ENCODE results near the gene BCAR3.
"Not testable (repeated sequence)": the region's sequence is repeated elsewhere in the genome, so short reads cannot be mapped to it uniquely, and the experiment has no call there.

The BCAR3 gene

DNA sequence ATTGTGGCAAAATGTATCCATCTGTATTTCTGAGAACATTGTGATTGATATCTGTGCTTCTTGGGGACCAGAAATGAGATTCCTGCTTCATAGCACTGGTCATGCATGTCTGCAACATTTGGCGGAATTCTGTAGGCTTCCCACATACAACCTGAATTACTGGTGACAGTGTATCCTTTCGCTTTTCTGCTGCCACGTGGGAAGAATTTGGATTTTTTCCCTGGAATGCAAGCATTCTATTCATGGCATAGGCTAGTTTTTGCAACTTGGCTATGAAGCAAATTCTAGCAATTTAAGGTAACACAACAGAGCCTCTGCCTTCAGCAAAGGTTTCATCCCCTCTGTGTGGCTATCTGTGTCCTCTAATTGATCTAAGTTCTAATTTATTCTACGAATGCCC lies 85.9 kb downstream of the BCAR3 start:
- no peak for DNase-seq (ENCODE audit: low spot score)

DNA sequence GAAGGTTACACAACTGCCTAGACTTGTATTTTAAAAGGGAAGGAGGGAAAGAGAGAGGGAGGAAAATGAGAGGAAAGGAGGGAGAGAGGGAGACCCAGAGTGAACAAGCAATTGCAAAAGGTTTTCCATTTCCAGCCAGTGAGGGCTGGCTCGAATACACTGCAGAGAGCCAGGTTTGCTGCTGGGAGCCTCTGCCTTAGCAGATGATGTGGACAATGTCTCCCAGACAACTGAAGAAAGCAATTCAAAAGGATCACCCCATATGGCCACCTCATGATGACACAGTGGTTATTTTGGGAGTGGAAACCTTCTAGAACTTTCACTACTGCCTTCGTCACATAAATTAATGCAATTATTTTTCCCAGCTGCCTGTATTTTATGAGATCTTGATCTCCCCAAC lies 86.4 kb downstream of the BCAR3 start:
- DNase-seq (ENCODE audit: low spot score) = no peak

- DNase-seq (ENCODE audit: low spot score) = no peak
These were observed 87.1 kb downstream of the BCAR3 start for GRCh38 chr1:93594603-93594880.

DNA sequence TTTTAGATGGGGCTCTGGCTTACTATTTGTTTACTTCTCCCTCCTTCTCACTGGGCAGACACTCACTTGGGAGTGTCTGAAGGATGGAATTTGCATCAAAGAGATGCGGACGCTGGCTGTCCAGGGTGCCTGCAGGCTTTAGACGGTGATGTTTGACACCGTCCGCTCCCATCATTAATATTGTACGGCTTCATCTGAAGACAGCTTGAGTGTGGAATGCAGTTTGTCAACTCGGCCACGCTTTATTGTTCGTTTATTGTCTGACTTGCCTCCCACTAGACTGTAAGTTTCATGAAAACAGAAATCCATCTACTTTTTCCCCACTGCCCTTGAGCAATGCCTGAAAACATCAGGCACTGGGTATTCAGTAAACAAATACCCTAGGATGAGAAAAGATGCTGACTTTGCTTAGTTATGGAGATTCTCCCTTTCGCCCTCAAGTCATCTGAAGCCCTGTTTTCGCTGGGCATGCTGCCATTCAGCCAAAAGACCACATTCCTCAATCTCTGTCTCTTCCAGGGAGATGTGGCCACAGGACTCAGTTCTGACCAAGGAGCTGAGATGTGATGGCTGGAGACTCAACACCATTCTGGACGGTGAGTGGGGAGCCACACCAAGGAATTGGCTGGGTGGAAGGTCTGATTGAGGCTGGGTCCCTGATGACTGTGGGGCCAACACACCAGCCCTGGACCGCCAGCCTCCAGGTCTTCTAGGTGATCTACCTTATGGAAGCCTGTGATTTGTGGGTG lies 87.6 kb downstream of the BCAR3 start:
- DNase-seq (ENCODE audit: low spot score) = no peak

GRCh38 chr1:93592551-93592949 lies 89.1 kb downstream of the BCAR3 start:
- DNase-seq (ENCODE audit: low spot score) = no peak

DNA sequence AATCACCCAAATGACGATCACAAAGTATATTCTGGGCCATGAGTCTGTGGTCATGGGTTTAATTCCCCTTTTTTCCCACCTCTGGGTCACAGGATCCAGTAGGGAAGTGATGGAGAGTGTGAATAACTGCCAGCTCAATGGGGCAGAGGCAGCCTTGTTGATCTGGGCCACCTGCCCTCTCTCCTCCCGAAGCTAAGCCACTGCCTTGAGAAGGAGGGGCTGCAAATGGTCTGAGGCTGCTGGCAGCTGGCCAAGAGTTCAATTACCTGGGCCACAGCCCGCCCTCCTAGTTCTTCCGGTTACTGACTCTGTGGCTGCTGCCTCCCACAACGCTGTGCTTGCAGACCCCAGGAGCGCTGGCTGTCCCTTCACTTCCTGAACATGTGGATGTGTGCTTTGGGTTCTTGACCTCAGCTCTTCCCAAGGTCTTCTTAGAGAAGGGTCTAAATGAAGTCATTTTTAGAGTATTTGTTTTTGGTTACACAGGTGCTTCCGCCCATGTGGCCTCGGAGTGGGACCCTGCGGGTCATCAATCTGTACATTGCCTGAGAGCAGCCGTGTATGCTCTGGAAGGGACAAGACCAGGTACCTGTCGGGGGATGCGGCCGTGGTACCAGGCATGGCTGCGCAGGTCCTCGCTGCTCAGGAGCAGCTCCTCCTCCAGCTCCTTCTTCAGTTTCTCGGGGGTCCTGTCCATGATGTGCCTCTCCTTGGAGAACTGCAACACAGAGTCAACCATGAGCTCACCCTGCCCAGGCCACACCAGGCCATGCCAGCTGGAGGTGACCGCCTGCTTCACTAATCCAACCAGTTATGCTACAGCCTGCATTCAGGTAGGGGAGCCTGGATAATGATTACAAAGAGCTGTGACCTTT lies 89.7 kb downstream of the BCAR3 start:
- peak; percentile 34 for DNase-seq (ENCODE audit: low spot score)

DNA sequence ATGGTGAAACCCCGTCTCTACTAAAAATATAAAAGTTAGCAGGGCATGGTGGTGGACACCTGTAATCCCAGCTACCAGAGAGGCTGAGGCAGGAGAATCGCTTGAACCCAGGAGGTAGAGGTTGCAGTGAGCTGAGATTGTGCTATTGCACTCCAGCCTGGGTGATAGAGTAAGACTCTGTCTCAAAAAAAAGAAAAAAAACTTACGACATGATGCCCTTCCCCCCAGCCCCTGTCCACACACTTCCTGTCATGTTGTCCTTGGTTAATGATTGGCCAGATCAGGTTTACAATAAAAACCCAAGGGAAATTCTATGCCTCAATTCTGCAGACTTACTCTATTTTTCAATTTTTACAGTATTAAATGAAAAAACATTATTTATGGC lies 90.4 kb downstream of the BCAR3 start:
- not testable (repeated sequence) for DNase-seq (ENCODE audit: low spot score)

- no peak for DNase-seq (ENCODE audit: low spot score)
These were observed 92.7 kb downstream of the BCAR3 start for GRCh38 chr1:93588955-93589354.

DNA sequence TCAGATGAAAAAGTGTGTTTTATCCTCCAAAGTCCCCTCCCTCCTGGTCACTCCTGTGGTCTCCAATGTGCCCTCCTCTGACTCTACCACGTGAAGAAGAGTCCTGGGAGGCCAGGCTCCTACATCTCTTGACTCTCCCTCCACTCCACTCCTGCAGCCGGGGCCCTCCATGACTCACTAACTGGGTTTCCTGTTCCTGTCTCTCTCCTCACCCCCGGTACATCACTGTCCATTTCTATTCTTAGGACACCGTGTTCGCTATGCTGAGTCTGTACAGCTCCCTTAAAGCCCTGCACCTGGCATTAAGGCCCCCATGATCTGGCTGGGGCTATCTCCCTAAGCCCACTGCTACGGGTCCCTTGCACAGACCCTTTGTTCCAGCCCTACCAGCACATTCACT lies 93.4 kb downstream of the BCAR3 start:
- no peak for DNase-seq (ENCODE audit: low spot score)

- DNase-seq (ENCODE audit: low spot score) = no peak
These were observed 94.3 kb downstream of the BCAR3 start for GRCh38 chr1:93587354-93587753.

DNA sequence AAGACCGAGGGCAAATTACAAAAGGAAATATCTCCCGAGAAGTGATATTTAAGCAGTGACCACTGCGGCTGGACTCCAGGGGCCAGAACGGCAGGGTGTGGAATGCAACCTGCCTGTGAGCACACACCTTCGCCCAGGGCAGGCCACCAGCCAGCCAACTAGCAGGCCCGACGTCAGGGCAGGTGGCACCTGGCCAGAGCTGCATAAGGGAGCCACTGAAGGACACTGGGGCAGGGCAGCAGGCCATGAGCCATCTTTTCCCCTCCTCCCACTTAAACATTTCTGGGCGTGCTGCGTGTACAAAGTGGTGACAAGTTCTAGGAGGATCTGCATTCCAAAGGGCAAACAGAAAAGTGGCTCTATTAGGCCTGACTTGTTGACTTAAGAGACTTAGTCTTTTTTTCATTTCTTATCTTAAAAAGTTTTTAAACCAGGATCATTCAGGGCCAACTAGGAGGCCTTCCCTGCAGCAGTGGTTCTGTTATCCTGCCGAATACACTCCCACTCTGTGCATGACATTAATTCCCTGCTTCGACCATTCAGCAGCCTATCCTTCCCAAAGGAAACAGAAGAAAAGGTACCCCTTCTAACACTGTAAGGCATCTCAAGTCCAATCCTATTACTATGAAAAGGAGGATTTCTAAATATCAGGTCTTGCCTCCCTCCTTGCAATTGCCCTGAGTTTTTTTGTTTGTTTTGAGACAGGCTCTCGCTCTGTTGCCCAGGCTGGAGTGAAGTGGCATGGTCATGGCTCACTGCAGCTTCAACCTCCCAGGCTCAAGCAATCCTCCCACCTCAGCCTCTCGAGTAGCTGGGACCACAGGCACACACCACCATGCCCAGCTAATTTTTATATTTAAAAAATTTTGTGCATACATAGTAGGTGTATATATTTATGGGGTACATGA lies 96.3 kb downstream of the BCAR3 start:
- no peak for DNase-seq (ENCODE audit: low spot score)

DNA sequence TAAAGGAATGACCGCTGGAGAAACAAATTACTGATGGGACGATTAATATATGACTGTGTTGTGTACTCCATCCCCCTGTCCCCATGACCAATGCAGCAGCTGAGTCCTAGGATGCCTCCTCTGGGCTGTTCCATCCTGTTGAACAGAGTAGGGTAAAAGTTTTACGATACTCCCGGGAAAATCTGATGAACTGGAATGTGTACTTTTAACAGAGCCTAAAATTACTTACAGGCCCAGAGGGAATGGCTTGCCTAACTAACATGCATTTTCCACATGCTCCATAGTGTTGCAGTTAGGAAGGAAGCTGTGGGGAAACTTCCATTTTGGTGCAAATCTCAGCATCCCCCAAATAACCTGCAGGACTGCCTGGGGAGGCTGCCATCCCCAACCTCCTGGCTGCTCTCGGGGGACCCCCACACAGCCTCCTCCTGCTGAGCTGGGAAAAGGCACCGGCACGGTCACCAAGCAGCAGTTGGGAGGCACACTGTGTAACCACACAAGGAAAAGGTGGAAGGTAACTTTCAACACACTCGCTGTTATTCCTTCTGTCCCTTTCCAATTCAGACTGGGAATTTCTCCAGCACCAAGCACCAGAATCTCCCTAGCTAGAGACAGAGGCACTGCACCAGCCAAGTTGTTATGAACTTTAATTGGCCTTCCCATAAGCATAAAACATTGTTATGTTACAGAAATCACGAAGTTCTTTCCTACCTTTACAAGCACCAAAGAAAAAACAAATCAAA lies 97.2 kb downstream of the BCAR3 start:
- no peak for DNase-seq (ENCODE audit: low spot score)

DNA sequence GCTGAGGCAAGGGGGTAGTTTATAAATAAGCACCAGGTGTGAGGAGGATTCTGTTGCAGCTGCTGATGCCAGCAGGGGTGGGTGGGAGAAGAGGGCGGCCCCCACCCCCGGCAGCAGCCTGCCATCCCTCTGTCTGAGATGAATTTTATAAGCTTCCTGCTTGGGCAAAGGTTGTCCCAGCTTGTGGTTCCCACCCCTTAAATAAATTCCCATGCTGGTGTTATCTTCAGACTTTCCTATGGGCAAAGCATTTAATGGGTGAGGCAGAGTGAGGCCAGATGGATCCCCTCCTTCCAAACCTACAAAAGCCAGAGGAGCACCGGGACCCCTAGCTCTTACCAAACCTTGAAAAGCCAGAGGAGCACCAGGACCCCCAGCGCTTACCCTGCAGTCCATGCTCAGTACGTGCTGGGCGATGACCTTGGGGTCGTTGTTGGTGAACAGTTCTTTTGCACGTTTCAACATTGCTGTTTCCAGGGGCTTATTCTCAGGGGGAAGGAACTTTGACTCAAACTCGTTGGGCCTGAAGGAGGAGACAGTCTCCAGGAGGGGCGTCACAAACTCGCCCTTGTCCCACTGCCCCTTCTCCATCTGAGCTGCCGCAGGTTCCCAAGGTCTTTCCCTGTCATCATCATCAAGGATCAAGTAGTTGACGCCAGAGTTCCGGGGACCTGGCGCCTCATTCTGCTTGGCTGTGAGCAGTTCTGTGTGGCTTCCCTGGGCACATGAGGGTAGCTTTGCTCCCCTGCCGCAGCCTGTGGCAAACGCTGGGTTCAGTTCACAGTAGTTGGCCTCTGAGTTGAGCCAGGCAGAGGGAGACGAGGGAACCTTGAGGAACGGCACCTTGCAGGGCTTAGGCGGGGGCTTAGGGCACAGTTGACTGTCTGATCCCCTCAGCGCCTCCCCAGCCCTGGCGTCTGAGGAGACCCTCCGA lies 99.5 kb downstream of the BCAR3 start:
- DNase-seq (ENCODE audit: low spot score) = no peak

GRCh38 chr1:93579891-93580290 lies 101.7 kb downstream of the BCAR3 start:
- peak; percentile 7 for DNase-seq (ENCODE audit: low spot score)

- DNase-seq (ENCODE audit: low spot score) = peak; percentile 13
These were observed 102.5 kb downstream of the BCAR3 start for GRCh38 chr1:93578911-93579825.

DNA sequence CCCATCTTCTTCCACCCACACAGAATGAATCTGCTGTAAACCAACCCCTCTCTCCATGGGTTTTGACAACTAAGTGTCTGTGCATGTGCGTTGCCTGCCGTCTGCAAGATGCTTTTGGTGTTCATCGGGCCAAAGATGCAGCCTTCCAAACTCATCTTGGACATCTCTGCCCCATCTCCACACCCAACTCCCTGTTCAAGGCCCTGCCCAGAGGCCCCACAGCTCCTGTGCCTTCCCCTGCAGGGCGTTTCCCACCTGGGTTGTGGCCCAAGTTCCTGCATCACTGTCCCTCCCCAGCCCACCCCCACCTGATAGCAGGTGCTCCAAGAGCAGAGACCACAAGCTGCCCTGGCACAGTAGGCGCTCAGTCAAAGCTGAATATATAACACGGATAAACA lies 103.2 kb downstream of the BCAR3 start:
- DNase-seq (ENCODE audit: low spot score) = no peak

DNA sequence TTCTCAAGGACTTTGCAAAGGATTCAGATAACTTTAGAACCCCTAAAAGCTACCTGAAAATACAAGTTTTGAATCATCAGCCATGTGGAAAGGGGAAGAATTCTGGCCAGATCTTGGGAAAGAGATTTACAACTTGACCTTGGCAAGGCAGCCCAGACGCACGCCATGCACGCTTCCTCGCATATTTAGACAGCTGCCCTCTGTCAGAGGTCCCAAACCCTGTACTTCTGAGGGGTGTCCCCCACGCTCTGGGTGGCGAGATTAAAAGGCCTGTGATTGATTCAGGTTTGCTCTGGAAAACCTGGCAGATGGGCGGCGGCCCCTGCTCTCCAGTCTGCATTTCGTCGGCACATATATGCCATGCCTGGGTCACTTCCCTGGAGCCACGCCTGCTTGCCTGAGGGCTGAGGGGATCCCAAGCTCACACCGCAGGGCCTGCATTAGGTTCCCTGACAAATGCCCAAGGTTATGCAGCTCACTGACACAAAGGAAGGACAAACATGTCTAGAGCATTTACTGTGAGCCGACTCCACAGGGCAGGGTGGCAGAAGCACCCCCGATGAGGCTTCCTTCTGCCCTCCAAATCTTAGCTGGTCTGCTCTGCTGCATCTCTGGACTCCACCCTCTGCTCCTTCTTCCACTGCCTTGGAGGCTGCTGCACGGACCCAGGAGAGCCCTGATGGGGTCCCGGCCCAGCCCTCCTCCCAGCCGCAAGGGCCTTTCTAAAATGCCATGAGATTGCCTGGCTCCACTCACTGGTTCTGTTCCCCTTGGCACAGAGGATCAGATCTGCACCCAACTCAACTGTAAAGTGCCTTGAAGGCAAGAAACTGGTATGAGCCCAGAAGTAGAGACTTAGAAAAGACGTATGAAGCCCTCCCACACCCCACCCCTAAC lies 103.9 kb downstream of the BCAR3 start:
- DNase-seq (ENCODE audit: low spot score) = peak; percentile 4

DNA sequence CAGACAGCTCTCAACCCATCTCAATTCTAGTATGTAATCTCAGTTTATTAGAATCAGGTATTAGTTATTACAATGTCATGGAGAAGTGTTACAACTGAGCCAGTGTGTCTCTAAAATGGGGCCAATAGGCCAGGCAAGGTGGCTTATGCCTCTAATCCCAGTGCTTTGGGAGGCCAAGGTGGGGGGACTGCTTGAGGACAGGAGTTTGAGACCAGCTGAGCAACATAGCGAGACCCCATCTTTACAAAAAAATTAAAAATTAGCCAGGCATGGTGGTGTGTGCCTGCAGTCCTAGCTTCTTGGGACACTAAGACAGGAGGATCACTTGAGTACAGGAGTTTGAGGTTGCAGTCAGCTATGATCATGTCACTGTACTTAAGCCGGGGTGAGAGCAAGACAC lies 104.9 kb downstream of the BCAR3 start:
- DNase-seq (ENCODE audit: low spot score) = no peak

DNA sequence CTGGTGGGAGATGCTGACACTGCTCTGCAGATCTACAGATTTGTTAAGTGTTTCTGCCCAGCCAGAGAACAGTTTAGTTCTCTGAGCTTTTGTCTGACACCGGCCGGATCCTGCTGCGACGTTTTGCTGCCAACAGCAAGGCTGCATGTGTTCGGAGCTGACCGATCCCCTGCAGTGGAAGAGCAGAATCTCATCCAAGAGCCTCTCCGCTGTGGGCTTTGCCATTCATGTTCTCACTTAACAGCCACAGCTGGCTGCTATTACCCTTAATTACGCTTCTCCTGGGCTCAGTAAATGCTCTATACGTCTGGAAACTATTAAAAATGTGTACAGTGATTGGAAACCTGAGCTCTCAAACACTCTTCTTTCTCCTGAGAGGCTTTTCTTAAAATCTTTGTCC lies 105.3 kb downstream of the BCAR3 start:
- DNase-seq (ENCODE audit: low spot score) = no peak
